ENCODE data around the gene KRTAP10-11. TPM values are rescaled to one million over a fixed set of nuclear protein-coding genes. Genes with fewer than 3 reads are reported as not detected.
"Not testable (repeated sequence)": the region's sequence is repeated elsewhere in the genome, so short reads cannot be mapped to it uniquely, and the experiment has no call there.

KRTAP10-11 gene
- polyA plus RNA-seq, 1 of the 3 experiments (the other 2 are of a cell fraction), result not detected

DNA sequence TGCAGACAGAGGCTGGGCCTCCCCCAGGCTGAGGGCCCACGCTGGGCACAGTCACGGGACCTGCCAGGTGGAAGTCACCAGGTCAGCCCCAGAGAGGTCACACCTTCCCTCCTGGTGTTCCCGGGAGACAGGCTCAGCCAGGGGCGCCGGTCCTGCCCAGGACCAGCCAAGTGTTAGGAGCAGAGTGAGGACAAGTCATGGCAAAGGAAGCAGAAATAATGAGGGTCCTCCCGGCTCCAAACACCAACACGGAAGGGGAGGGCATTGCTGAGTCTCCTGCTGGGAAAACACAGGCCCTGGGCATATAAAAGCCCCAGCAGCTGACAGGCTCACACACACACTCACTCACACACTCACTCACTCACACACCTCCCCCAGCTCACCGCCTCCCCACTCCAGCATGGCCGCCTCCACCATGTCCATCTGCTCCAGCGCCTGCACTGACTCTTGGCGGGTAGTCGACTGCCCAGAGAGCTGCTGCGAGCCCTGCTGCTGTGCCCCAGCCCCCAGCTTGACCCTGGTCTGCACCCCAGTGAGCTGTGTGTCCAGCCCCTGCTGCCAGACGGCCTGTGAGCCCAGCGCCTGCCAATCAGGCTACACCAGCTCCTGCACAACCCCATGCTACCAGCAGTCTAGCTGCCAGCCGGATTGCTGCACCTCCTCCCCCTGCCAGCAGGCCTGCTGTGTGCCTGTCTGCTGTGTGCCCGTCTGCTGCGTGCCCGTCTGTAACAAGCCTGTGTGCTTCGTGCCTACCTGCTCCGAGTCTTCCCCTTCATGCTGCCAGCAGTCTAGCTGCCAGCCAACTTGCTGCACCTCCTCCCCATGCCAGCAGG, 9.0 kb upstream of the KRTAP10-11 start, which contains the start of gene KRTAP10-10 (continued):
- TF ChIP-seq TEAD4 (IDR thresholded peaks at IDR 0.05; ENCODE audit: borderline replicate concordance, insufficient read depth), result no peak
- TF ChIP-seq SMC3 (IDR thresholded peaks at IDR 0.05; ENCODE audit: low read depth, low read length), result no peak

DNA sequence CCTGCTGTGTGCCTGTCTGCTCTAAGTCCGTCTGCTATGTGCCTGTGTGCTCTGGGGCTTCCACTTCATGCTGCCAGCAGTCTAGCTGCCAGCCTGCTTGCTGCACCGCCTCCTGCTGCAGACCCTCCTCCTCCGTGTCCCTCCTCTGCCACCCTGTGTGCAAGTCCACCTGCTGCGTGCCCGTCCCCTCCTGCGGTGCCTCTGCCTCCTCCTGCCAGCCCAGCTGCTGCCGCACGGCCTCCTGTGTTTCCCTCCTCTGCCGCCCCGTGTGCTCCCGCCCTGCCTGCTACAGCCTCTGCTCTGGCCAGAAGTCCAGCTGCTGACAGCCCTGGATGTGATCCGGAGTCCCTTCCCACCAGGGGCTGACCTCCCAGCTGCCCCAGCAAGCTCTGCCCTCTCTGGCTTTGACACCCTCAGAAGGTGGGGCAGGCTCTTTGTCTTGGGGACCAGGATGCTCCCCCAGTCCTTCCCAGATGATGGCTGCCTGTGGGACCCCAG, 8.3 kb upstream of the KRTAP10-11 start:
- H3K36me3 ChIP-seq (replicated peaks in 1 of 2; ENCODE audit: control insufficient read depth in 1 of 2, insufficient read depth in 2 of 2, low read length in 1 of 2); H3K27me3 ChIP-seq (ENCODE audit: insufficient read depth); POLR2A ChIA-PET; H3K9ac ChIP-seq; H3K9me2 ChIP-seq; H3K9me3 ChIP-seq; H3F3A ChIP-seq (replicated peaks; ENCODE audit: insufficient read depth); H2AFZ ChIP-seq (ENCODE audit: low read depth); H3K79me2 ChIP-seq (ENCODE audit: insufficient read depth); DNase-seq; H3K4me1 ChIP-seq (ENCODE audit: control insufficient read depth in 1 of 2, insufficient read depth in 2 of 2, low read depth in 1 of 2, low read length in 1 of 2); H3K27ac ChIP-seq (ENCODE audit: low read depth in 2 of 2, low read length in 1 of 2); H3K4me2 ChIP-seq; H3K4me3 ChIP-seq (ENCODE audit: low read depth in 2 of 2, low read length in 1 of 2); H4K20me1 ChIP-seq (ENCODE audit: insufficient read depth): not testable (repeated sequence)
- CTCF ChIA-PET, result interaction anchor here (1.1 kb wide), 1 partner anchor 12 kb away, joined by 4 read pairs; no protein-coding TSS in a partner anchor
- WGBS (ENCODE audit: low lambda C conversion rate), result 11% methylated on average over 1 of the region's 12 CpGs

DNA sequence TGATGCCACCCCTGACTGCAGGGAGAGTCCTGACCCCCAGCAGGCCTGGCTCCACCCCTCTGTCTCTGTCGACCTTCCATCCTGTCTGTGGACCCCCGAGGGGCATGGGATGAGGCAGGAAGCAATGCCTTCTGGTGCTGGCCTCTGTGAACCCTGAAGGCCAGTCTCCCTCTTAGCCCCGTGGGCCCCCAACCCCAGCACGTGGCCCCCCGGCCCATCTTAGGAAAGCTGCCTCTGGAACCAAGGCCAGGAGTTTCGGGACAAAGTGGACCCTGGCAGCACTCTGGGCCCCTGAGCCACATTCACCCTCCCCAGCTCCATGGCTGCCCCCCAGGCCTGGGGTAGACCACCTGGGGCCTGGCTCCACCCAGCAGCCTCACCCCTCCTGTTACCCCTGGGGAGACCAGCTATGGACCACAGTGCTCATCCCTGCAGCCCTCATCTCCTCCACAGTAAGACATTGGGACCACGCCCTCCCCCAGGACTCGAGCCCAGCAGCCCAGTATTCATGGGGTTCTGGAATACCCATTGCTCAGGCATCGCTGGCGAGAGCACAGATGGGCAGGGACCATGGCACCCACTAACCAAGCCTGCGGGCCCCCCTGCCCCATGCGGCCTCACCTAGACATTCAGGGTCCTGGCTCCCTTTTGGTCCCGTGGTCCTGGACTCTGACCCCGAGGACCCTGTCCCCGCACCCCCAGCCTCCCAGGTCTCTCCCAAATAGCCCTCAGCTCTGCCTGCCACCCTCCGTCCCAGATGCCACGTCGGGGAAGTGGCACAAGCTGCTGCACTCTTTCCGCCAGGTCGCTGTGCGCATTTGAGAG, 7.5 kb upstream of the KRTAP10-11 start:
- CTCF ChIA-PET, DNase-seq: not testable (repeated sequence)
- WGBS (ENCODE audit: low lambda C conversion rate), result 4% methylated on average over 6 of the region's 21 CpGs

DNA sequence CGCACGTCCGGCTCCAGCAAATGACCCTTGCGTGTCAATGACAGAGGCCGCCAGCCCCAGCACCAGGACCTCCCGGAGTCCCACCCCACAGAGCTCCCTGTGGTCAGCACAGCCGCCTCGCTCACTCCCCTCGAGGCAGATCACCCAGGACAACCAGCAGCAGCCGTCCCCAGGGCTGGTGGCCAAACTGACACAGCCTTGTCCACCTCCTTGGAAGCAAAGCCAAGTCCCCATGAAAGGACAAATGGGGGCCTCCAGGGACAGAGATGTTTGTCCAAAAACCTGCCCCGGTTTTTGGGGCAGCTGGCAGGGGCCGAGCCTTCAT, 6.9 kb upstream of the KRTAP10-11 start:
- Histone ChIP-seq H3K9me2 (no peaks in the 10 kb centered on the region), H3F3A (replicated peaks; ENCODE audit: insufficient read depth) (no peaks in the 10 kb centered on the region), H3K4me3 (ENCODE audit: low read depth in 2 of 2, low read length in 1 of 2) (no peak overlapping the region), H3K4me1 (ENCODE audit: control insufficient read depth in 1 of 2, insufficient read depth in 2 of 2, low read depth in 1 of 2, low read length in 1 of 2) (no peaks in the 10 kb centered on the region; a peak in 1 of 4 replicates), H3K36me3 (replicated peaks in 1 of 2; ENCODE audit: control insufficient read depth in 1 of 2, insufficient read depth in 2 of 2, low read length in 1 of 2) (no peaks in the 10 kb centered on the region), H3K79me2 (ENCODE audit: insufficient read depth) (no peaks in the 10 kb centered on the region), H3K27ac (ENCODE audit: low read depth in 2 of 2, low read length in 1 of 2) (no peak overlapping the region), H3K4me2 (no peak overlapping the region), H2AFZ (ENCODE audit: low read depth) (no peak overlapping the region), H3K27me3 (ENCODE audit: insufficient read depth) (peaks cover 8% of the 10 kb centered on the region; the same call in 1 of the 2 replicates), H3K9ac (no peak overlapping the region), H3K9me3 (0 out of 2 replicates have a peak, but pooled peaks cover 2% of the 10 kb centered on the region), H4K20me1 (ENCODE audit: insufficient read depth) (no peaks in the 10 kb centered on the region)
- POLR2A ChIA-PET, result no interaction called here
- no peak for DNase-seq
- CTCF ChIA-PET, result no interaction called here
- TF ChIP-seq YY1 (IDR thresholded peaks at IDR 0.05; ENCODE audit: low read depth) (no peak), JUND (IDR thresholded peaks at IDR 0.05) (no peak), EZH2phosphoT487 (IDR thresholded peaks at IDR 0.05; ENCODE audit: borderline replicate concordance, low read depth) (no peak), SIN3A (IDR thresholded peaks at IDR 0.05; ENCODE audit: borderline replicate concordance, low read depth, low read length) (no peak), ELF1 (IDR thresholded peaks at IDR 0.05) (no peak)
- TF ChIP-seq, protein P1, sequence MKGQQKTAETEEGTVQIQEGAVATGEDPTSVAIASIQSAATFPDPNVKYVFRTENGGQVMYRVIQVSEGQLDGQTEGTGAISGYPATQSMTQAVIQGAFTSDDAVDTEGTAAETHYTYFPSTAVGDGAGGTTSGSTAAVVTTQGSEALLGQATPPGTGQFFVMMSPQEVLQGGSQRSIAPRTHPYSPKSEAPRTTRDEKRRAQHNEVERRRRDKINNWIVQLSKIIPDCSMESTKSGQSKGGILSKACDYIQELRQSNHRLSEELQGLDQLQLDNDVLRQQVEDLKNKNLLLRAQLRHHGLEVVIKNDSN (IDR thresholded peaks at IDR 0.05; ENCODE audit: borderline replicate concordance, low read depth), result no peak
- TF ChIP-seq, protein P2, sequence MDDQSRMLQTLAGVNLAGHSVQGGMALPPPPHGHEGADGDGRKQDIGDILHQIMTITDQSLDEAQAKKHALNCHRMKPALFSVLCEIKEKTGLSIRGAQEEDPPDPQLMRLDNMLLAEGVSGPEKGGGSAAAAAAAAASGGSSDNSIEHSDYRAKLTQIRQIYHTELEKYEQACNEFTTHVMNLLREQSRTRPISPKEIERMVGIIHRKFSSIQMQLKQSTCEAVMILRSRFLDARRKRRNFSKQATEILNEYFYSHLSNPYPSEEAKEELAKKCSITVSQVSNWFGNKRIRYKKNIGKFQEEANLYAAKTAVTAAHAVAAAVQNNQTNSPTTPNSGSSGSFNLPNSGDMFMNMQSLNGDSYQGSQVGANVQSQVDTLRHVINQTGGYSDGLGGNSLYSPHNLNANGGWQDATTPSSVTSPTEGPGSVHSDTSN (IDR thresholded peaks at IDR 0.05), result no peak
- no CpG with 5 or more reads among the region's 12 CpGs for WGBS (ENCODE audit: low lambda C conversion rate)

More for the DNA sequence above, 7.5 kb upstream of the KRTAP10-11 start:
- H3K4me3 ChIP-seq (ENCODE audit: low read depth in 2 of 2, low read length in 1 of 2); H2AFZ ChIP-seq (ENCODE audit: low read depth); H3F3A ChIP-seq (replicated peaks; ENCODE audit: insufficient read depth); H3K79me2 ChIP-seq (ENCODE audit: insufficient read depth); H3K9me2 ChIP-seq; POLR2A ChIA-PET; H4K20me1 ChIP-seq (ENCODE audit: insufficient read depth); H3K36me3 ChIP-seq (replicated peaks in 1 of 2; ENCODE audit: control insufficient read depth in 1 of 2, insufficient read depth in 2 of 2, low read length in 1 of 2); H3K4me1 ChIP-seq (ENCODE audit: control insufficient read depth in 1 of 2, insufficient read depth in 2 of 2, low read depth in 1 of 2, low read length in 1 of 2); H3K27me3 ChIP-seq (ENCODE audit: insufficient read depth); H3K9ac ChIP-seq; H3K9me3 ChIP-seq; H3K27ac ChIP-seq (ENCODE audit: low read depth in 2 of 2, low read length in 1 of 2); H3K4me2 ChIP-seq: not testable (repeated sequence)

All from SK-N-SH (cell line).